ENCODE data around the gene SRRM1. TPM values are rescaled to one million over a fixed set of nuclear protein-coding genes. Genes with fewer than 3 reads are reported as not detected.
A peak's percentile ranks its signal among the peaks of the same experiment; 100 is the strongest.
"Not testable (repeated sequence)": the region's sequence is repeated elsewhere in the genome, so short reads cannot be mapped to it uniquely, and the experiment has no call there.

SRRM1 gene
- total and polyA plus RNA-seq, 4 donors, result 45.5 to 129 (median 76.9) TPM

DNA sequence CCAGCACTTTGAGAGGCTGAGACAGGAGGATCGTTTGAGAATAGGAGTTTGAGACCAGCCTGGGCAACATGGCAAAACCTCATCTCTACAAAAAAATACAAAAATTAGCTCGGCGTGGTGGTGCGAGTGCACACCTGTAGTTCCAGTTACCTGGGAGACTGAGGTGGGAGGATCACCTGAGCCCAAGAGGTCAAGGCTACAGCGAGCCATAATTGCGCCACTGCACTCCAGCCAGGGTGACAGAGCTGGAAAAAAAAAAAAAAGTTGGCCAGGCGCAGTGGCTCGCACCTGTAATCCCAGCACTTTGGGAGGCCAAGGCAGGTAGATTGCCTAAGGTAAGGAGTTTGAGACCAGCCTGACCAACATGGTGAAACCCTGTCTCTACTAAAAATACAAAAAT lies 55.2 kb downstream of the SRRM1 start:
- not testable (repeated sequence) for H3K27ac ChIP-seq (ENCODE audit: low read depth, low read length); H3K36me3 ChIP-seq (ENCODE audit: control insufficient read depth, insufficient read depth, low read length); H3K27me3 ChIP-seq (ENCODE audit: control insufficient read depth, insufficient read depth, low read length); DNase-seq (ENCODE audit: low read depth in 4 of 6, low spot score in 6 of 6); H3K4me3 ChIP-seq (ENCODE audit: low read depth, low read length); H3K9me3 ChIP-seq (ENCODE audit: control insufficient read depth, insufficient read depth, low read length); H3K4me1 ChIP-seq (ENCODE audit: control insufficient read depth, insufficient read depth, low read length)
- WGBS (ENCODE audit: insufficient coverage), result 100% methylated on average over 5 of the region's 8 CpGs

DNA sequence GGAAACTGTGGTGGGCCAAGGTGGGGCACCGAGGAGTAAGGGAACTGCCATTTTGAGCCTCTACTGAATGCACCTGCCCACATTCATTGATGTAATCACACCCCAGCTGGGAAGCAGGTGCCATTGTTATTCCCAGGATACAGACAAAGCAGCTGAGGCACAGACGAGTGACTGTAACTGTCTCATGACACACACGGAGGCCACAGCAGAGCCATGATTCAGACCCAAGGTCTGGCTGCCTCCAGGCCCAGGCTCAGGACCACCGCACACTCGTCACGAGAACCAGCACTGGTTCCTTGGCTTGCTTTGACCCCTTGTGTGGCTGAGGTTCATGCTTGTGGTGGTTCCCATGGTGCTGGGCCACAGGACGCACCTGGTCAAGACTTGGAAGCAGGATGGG lies 56.5 kb downstream of the SRRM1 start:
- no peaks in the 10 kb centered on the region for H3K27me3 ChIP-seq (ENCODE audit: control insufficient read depth, insufficient read depth, low read length)
- H3K9me3 ChIP-seq (ENCODE audit: control insufficient read depth, insufficient read depth, low read length), result no peaks in the 10 kb centered on the region
- 79% methylated on average over 7 of the region's 7 CpGs for WGBS (ENCODE audit: insufficient coverage)
- H3K4me3 ChIP-seq (ENCODE audit: low read depth, low read length), result no peak overlapping the region
- no peak overlapping the region for H3K27ac ChIP-seq (ENCODE audit: low read depth, low read length)
- no peak for DNase-seq (ENCODE audit: low read depth in 4 of 6, low spot score in 6 of 6)
- no peaks in the 10 kb centered on the region for H3K36me3 ChIP-seq (ENCODE audit: control insufficient read depth, insufficient read depth, low read length)
- H3K4me1 ChIP-seq (ENCODE audit: control insufficient read depth, insufficient read depth, low read length), result peaks cover 8% of the 10 kb centered on the region

- WGBS (ENCODE audit: insufficient coverage), result 75% methylated on average over 5 of the region's 8 CpGs
- Histone ChIP-seq H3K9me3 (ENCODE audit: control insufficient read depth, insufficient read depth, low read length) (no peaks in the 10 kb centered on the region), H3K4me3 (ENCODE audit: low read depth, low read length) (no peak overlapping the region), H3K36me3 (ENCODE audit: control insufficient read depth, insufficient read depth, low read length) (no peaks in the 10 kb centered on the region), H3K27ac (ENCODE audit: low read depth, low read length) (no peak overlapping the region), H3K27me3 (ENCODE audit: control insufficient read depth, insufficient read depth, low read length) (no peaks in the 10 kb centered on the region), H3K4me1 (ENCODE audit: control insufficient read depth, insufficient read depth, low read length) (peaks cover 18% of the 10 kb centered on the region)
- DNase-seq (ENCODE audit: low read depth in 4 of 6, low spot score in 6 of 6), result no peak
These were observed 59.6 kb downstream of the SRRM1 start for GRCh38 chr1:24702511-24703293.

GRCh38 chr1:24704411-24705259 lies 61.5 kb downstream of the SRRM1 start:
- H3K36me3 ChIP-seq (ENCODE audit: control insufficient read depth, insufficient read depth, low read length), result no peaks in the 10 kb centered on the region
- 59% methylated on average over 6 of the region's 16 CpGs for WGBS (ENCODE audit: insufficient coverage)
- H3K27ac ChIP-seq (ENCODE audit: low read depth, low read length), result peak overlapping the region; percentile 85
- no peaks in the 10 kb centered on the region for H3K27me3 ChIP-seq (ENCODE audit: control insufficient read depth, insufficient read depth, low read length)
- H3K9me3 ChIP-seq (ENCODE audit: control insufficient read depth, insufficient read depth, low read length), result no peaks in the 10 kb centered on the region
- H3K4me1 ChIP-seq (ENCODE audit: control insufficient read depth, insufficient read depth, low read length), result peaks cover 18% of the 10 kb centered on the region
- H3K4me3 ChIP-seq (ENCODE audit: low read depth, low read length), result no peak overlapping the region
- peak in 2 of 6 donors; percentile 18 to 57 for DNase-seq (ENCODE audit: low read depth in 4 of 6, low spot score in 6 of 6)

GRCh38 chr1:24705260-24706073 lies 62.4 kb downstream of the SRRM1 start:
- Histone ChIP-seq H3K4me3 (ENCODE audit: low read depth, low read length) (peak overlapping the region; percentile 18), H3K27me3 (ENCODE audit: control insufficient read depth, insufficient read depth, low read length) (no peaks in the 10 kb centered on the region), H3K4me1 (ENCODE audit: control insufficient read depth, insufficient read depth, low read length) (peaks cover 18% of the 10 kb centered on the region), H3K36me3 (ENCODE audit: control insufficient read depth, insufficient read depth, low read length) (no peaks in the 10 kb centered on the region), H3K9me3 (ENCODE audit: control insufficient read depth, insufficient read depth, low read length) (no peaks in the 10 kb centered on the region), H3K27ac (ENCODE audit: low read depth, low read length) (peak overlapping the region; percentile 85)
- peak in 3 of 6 donors; percentile 54 to 91 (median 87) for DNase-seq (ENCODE audit: low read depth in 4 of 6, low spot score in 6 of 6)
- 39% methylated on average over 11 of the region's 18 CpGs for WGBS (ENCODE audit: insufficient coverage)

DNA sequence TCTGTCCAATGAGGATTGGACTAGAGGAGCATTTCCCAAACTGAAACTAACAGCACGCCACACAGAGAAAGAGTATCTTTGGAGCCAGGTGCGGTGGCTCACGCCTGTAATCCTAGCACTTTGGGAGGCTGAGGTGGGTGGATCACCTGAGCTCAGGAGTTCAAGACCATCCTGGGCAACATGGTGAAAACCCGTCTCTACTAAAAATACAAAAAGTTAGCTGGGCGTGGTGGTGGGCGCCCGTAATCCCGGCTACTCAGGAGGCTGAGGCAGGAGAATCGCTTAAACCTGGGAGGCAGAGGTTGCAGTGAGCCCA lies 62.9 kb downstream of the SRRM1 start:
- H3K36me3 ChIP-seq (ENCODE audit: control insufficient read depth, insufficient read depth, low read length); H3K4me3 ChIP-seq (ENCODE audit: low read depth, low read length); H3K9me3 ChIP-seq (ENCODE audit: control insufficient read depth, insufficient read depth, low read length); H3K27me3 ChIP-seq (ENCODE audit: control insufficient read depth, insufficient read depth, low read length); DNase-seq (ENCODE audit: low read depth in 4 of 6, low spot score in 6 of 6): not testable (repeated sequence)
- Histone ChIP-seq H3K4me1 (ENCODE audit: control insufficient read depth, insufficient read depth, low read length) (peaks cover 18% of the 10 kb centered on the region), H3K27ac (ENCODE audit: low read depth, low read length) (peak overlapping the region; percentile 85)
- 99% methylated on average over 8 of the region's 9 CpGs for WGBS (ENCODE audit: insufficient coverage)

DNA sequence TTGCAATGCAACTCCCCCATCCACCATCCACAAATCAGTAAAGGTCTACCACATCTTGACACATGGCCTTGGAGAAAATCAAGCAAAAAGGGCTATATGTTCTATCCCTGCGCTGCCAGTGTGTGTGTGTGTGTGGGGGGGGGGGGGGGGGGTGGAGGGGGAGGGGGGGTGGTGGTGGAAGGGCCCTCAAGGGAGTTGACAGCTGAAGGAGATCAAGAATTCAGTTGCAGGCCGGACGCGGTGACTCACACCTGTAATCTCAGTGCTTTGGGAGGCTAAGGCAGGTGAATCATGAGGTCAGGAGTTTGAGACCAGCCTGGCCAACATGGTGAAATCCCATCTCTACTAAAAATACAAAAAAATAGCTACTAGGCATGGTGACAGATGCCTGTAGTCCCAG lies 64.6 kb downstream of the SRRM1 start:
- no CpG with 5 or more reads among the region's 4 CpGs for WGBS (ENCODE audit: insufficient coverage)
- Histone ChIP-seq H3K4me3 (ENCODE audit: low read depth, low read length) (no peak overlapping the region), H3K27me3 (ENCODE audit: control insufficient read depth, insufficient read depth, low read length) (no peaks in the 10 kb centered on the region), H3K9me3 (ENCODE audit: control insufficient read depth, insufficient read depth, low read length) (no peaks in the 10 kb centered on the region), H3K27ac (ENCODE audit: low read depth, low read length) (no peak overlapping the region), H3K4me1 (ENCODE audit: control insufficient read depth, insufficient read depth, low read length) (peaks cover 14% of the 10 kb centered on the region), H3K36me3 (ENCODE audit: control insufficient read depth, insufficient read depth, low read length) (no peaks in the 10 kb centered on the region)
- no peak for DNase-seq (ENCODE audit: low read depth in 4 of 6, low spot score in 6 of 6)

DNA sequence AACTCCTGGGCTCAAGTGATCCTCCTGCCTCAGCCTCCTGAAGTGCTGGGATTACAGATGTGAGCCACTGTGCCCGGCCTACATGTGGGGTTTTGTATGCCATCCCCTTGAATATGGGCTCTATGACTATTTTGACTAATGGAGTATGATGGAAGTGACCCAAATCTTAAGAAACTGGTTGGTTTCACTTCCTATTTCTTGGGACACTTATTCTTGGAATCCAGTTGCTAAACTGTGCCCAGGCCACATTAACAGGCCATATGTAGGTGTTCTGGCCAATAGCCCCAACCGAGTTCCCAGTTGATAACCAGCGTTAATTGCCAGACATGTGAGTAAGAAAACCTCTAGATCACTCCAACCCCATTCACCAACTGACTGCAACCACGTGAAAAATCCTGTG lies 65.8 kb downstream of the SRRM1 start:
- peaks cover 14% of the 10 kb centered on the region for H3K4me1 ChIP-seq (ENCODE audit: control insufficient read depth, insufficient read depth, low read length)
- no peaks in the 10 kb centered on the region for H3K27me3 ChIP-seq (ENCODE audit: control insufficient read depth, insufficient read depth, low read length)
- no peak overlapping the region for H3K4me3 ChIP-seq (ENCODE audit: low read depth, low read length)
- DNase-seq (ENCODE audit: low read depth in 4 of 6, low spot score in 6 of 6), result no peak
- H3K27ac ChIP-seq (ENCODE audit: low read depth, low read length), result no peak overlapping the region
- H3K36me3 ChIP-seq (ENCODE audit: control insufficient read depth, insufficient read depth, low read length), result no peaks in the 10 kb centered on the region
- no peaks in the 10 kb centered on the region for H3K9me3 ChIP-seq (ENCODE audit: control insufficient read depth, insufficient read depth, low read length)
- WGBS (ENCODE audit: insufficient coverage), result no CpG with 5 or more reads among the region's 4 CpGs

- H3K27ac ChIP-seq (ENCODE audit: low read depth, low read length), result no peak overlapping the region
- H3K27me3 ChIP-seq (ENCODE audit: control insufficient read depth, insufficient read depth, low read length), result no peaks in the 10 kb centered on the region
- 75% methylated on average over 1 of the region's 5 CpGs for WGBS (ENCODE audit: insufficient coverage)
- no peaks in the 10 kb centered on the region for H3K36me3 ChIP-seq (ENCODE audit: control insufficient read depth, insufficient read depth, low read length)
- no peak for DNase-seq (ENCODE audit: low read depth in 4 of 6, low spot score in 6 of 6)
- H3K9me3 ChIP-seq (ENCODE audit: control insufficient read depth, insufficient read depth, low read length), result no peaks in the 10 kb centered on the region
- no peak overlapping the region for H3K4me3 ChIP-seq (ENCODE audit: low read depth, low read length)
- H3K4me1 ChIP-seq (ENCODE audit: control insufficient read depth, insufficient read depth, low read length), result peaks cover 14% of the 10 kb centered on the region
These were observed 66.8 kb downstream of the SRRM1 start for GRCh38 chr1:24709791-24710441.

Measured in spinal cord (tissue), 10 donors.